Skeletal muscle tissue (tissue), 4 donors: ENCODE results near the gene SNAPC3. TPM values are rescaled to one million over a fixed set of nuclear protein-coding genes. Genes with fewer than 3 reads are reported as not detected.

ENCODE experiments used
- H3K27ac ChIP-seq: one replicate; pipeline ENCODE4 v1.7.0; 2013; ENCODE audit warnings: mild to moderate bottlenecking, low read depth, low read length, inconsistent platforms
- H3K27me3 ChIP-seq, 3 donors: one replicate each; pipeline ENCODE4 v1.7.0; 2013; ENCODE audit warnings: low read length in 3 of 3; ENCODE audit not compliant: control insufficient read depth in 3 of 3, insufficient read depth in 3 of 3
- H3K36me3 ChIP-seq, 3 donors: one replicate each; pipeline ENCODE4 v1.7.0; 2013; ENCODE audit warnings: low read length in 3 of 3; ENCODE audit not compliant: control insufficient read depth in 3 of 3, insufficient read depth in 3 of 3
- H3K4me1 ChIP-seq, 3 donors: one replicate each; pipeline ENCODE4 v1.7.0; 2013; ENCODE audit warnings: low read length in 3 of 3, mild to moderate bottlenecking in 3 of 3; ENCODE audit not compliant: control insufficient read depth in 3 of 3, insufficient read depth in 3 of 3
- H3K4me3 ChIP-seq, 3 donors: one replicate each; pipeline ENCODE4 v1.7.0; 2013; ENCODE audit warnings: low read length in 3 of 3
- H3K9ac ChIP-seq, 3 donors: one replicate each; pipeline ENCODE4 v1.7.0; 2013; ENCODE audit warnings: low read length in 3 of 3, mild to moderate bottlenecking in 3 of 3, moderate library complexity in 2 of 3, low read depth in 1 of 3
- H3K9me3 ChIP-seq, 3 donors: one replicate each; pipeline ENCODE4 v1.7.0; 2013; ENCODE audit warnings: low read length in 3 of 3; ENCODE audit not compliant: control insufficient read depth in 3 of 3
- total RNA-seq: library from RNA; depleted of rRNA; stranded (reverse); fragments of >200 nt; gene quantifications from one replicate; pipeline ENCODE4 v1.2.3, GENCODE V29; 2014
- donor health status: Osteomylitis.

The SNAPC3 gene
- total RNA-seq, 1 donor from 2014 or later = 27.1 TPM

DNA sequence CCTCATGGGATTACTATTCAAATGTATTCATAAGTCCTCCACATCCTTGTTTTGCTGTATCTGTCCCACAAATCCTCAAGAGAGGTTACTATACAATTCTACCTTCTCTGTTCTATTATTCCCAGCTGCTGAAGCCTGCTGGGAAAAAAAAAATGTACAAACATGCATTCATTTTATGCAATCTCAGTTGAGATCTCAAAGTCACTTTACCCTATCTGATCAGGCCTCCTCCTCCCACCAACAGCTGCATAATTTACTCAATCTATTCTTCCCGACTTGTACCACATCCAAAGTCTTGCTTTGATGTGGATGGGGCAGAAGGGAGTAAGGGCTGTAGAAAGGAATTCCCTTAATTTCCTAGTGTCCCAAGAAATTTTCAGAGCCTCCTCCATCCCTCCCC, 59.5 kb downstream of the SNAPC3 start:
- Histone ChIP-seq H3K36me3 (peaks cover 0 to 2% (median 0%) of the 10 kb centered on the region in 3 donors), H3K27ac (no peak overlapping the region), H3K9ac (no peak overlapping the region), H3K4me1 (no peaks in the 10 kb centered on the region), H3K9me3 (no peaks in the 10 kb centered on the region), H3K27me3 (no peaks in the 10 kb centered on the region), H3K4me3 (no peak overlapping the region)

DNA sequence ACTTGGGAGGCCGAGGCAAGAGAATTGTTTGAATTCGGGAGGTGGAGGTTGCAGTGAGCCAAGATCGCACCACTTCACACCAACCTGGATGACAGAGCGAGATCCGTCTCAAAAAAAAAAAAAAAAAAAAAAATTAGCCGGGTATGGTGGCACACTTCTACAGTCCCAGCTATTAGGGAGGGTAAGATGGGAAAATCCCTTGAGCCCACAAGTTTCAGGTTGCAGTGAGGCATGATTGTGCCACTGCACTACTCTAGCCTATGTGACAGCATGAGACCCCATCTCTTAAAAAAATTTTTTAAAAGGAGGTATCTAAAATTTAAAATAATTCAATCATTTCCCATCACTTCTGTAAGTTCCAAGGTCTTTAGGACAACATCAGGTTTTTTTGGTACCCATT, 62.1 kb downstream of the SNAPC3 start:
- no peaks in the 10 kb centered on the region for H3K9me3 ChIP-seq
- H3K27ac ChIP-seq = no peak overlapping the region
- no peak overlapping the region for H3K4me3 ChIP-seq
- no peaks in the 10 kb centered on the region for H3K4me1 ChIP-seq
- peaks cover 0 to 2% (median 0%) of the 10 kb centered on the region in 3 donors for H3K36me3 ChIP-seq
- no peaks in the 10 kb centered on the region for H3K27me3 ChIP-seq
- H3K9ac ChIP-seq = no peak overlapping the region

DNA sequence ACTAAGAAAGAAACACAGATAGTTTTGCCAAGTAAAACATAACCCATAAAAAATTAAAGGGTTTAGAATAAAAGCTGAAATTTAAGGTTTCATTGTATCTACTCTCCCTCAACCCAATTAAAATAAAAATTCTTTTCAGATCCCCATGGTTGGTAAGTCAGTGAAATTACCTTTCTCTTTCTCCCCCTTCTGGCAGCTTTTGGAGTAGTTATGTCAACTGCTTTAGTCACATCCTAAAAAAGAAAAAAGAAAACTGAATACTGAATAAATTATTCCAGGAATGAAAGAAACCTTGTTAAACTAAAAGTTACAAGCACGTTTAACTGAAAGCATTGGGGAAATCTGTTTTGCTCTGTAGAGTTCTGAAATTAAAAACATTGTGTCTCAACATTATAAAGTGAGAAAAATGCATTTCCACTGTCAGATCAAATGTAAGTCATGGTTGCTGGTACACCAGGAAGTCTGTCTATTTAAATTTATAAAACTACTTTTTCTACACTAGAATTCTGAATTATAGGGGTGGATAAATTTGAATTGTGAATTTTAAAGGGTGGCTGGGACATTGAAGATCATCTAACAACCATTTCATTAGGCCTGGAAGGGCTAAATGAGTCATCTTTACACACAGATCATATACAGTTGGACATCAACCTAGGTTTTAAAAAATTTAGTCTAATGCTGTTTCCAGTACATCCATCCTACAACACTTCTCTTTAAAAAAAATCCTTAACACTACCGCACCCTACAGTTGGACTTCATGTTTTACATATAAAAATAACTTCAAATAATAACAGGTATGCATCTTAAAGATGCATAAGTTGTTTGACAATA, 63.4 kb downstream of the SNAPC3 start:
- Histone ChIP-seq H3K9ac (no peak overlapping the region), H3K36me3 (peaks cover 0 to 2% (median 0%) of the 10 kb centered on the region in 3 donors), H3K4me3 (no peak overlapping the region), H3K4me1 (no peaks in the 10 kb centered on the region), H3K27me3 (no peaks in the 10 kb centered on the region), H3K9me3 (no peaks in the 10 kb centered on the region), H3K27ac (no peak overlapping the region)

DNA sequence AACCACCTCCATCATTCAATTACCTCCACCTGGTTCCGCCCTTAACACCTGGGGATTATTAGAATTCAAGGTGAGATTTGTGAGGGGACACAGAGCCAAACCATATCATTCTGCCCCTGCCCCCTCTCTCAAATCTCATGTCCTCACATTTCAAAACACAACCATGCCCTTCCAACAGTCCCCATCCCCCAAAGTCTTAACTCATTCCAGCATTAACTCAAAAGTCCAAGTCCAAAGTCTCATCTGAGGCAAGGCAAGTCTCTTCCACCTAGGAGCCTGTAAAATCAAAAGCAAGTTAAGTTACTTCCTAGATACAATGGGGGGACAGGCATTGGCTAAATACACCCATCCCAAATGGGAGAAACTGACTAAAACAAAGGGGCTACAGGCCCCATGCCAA, 69.3 kb downstream of the SNAPC3 start:
- H3K27ac ChIP-seq = no peak overlapping the region
- H3K36me3 ChIP-seq = peaks cover 0 to 4% (median 2%) of the 10 kb centered on the region in 3 donors
- no peaks in the 10 kb centered on the region for H3K4me1 ChIP-seq
- H3K9me3 ChIP-seq = no peaks in the 10 kb centered on the region
- no peak overlapping the region for H3K9ac ChIP-seq
- no peak overlapping the region for H3K4me3 ChIP-seq
- H3K27me3 ChIP-seq = no peaks in the 10 kb centered on the region

DNA sequence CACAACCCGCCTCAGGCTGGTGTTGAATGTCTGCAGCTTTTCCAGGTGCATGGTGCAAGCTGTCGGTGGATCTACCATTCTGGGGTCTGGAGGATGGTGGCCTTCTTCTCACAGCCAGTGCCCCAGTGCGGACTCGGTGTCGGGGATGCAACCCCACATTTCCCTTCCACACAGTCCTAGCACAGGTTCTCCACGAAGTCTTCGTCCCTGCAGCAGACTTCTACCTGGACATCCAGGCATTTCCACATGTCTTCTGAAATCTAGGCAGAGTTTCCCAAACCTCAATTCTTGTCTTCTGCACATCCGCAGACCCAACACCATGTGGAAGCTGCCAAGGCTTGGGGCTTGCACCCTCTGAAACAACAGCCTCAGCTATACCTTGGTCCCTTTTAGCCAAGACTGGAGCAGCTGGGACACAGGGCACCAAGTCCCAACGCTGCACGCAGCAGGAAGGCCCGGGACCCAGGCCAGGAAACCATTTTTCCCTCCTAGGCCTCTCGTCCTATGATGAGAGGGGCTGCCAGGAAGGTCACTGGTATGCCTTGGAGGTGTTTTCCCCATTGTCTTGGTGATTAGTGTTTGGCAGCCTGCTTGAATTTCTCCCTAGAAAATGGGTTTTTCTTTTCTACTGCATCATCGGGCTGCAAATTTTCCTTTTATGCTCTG, 69.9 kb downstream of the SNAPC3 start:
- Histone ChIP-seq H3K27ac (no peak overlapping the region), H3K36me3 (peaks cover 0 to 4% (median 2%) of the 10 kb centered on the region in 3 donors), H3K9ac (no peak overlapping the region), H3K4me3 (no peak overlapping the region), H3K27me3 (no peaks in the 10 kb centered on the region), H3K4me1 (no peaks in the 10 kb centered on the region), H3K9me3 (no peaks in the 10 kb centered on the region)

DNA sequence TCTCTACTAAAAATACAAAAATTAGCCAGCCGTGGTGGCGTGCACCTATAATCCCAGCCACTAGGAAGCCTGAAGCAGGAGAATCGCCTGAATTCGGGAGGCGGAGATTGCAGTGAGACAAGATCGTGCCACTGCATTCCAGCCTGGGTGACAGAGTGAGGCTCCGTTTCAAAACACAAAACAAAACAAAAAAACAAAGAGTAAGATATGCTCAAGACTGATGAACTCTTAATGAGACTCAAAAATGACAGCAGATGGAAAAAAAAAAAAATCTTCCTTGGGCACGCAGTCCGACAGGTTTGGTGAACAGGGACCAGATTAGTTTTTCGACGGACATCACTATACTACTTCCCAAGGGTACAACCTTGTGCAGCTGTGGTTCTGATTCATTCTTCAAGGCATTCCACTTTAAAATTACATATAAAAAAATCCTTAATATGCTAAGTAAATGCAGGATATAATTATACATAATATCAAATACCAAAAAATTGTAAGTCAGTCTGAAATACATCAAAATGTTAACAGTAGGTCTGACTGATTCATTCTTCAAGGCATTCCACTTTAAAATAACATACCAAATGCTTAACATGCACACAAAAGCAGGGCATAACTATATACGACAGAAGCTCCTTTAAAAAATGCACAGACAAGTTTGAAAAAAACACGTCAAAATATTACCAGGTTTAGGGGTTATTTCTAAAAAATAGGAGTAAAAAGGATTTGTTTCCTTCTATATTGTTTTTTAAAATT, 75.7 kb downstream of the SNAPC3 start:
- no peaks in the 10 kb centered on the region for H3K9me3 ChIP-seq
- no peaks in the 10 kb centered on the region for H3K27me3 ChIP-seq
- H3K4me1 ChIP-seq = no peaks in the 10 kb centered on the region
- H3K27ac ChIP-seq = no peak overlapping the region
- H3K4me3 ChIP-seq = no peak overlapping the region
- H3K36me3 ChIP-seq = peaks cover 0 to 11% (median 3%) of the 10 kb centered on the region in 3 donors
- H3K9ac ChIP-seq = no peak overlapping the region

DNA sequence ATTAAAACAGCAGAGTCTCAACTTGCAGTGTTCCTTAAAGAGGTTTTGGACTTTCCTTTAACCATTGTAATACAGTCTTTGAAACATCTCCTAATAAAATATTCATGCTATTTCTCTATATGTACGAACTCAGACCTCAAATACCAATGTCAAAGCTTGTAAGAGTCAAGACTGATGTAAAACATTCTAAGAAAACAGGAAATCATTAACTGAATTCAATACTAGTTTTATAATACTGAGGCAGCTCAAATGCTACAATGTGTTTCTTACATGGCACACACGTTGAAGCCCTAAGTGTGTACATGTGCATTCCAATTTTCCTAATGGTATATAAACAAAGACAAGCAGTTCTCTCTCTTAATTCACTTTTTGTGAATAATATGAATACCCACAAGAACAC, 76.5 kb downstream of the SNAPC3 start:
- Histone ChIP-seq H3K36me3 (peaks cover 0 to 11% (median 3%) of the 10 kb centered on the region in 3 donors), H3K27me3 (no peaks in the 10 kb centered on the region), H3K9me3 (no peaks in the 10 kb centered on the region), H3K27ac (no peak overlapping the region), H3K4me1 (no peaks in the 10 kb centered on the region), H3K4me3 (no peak overlapping the region), H3K9ac (no peak overlapping the region)

DNA sequence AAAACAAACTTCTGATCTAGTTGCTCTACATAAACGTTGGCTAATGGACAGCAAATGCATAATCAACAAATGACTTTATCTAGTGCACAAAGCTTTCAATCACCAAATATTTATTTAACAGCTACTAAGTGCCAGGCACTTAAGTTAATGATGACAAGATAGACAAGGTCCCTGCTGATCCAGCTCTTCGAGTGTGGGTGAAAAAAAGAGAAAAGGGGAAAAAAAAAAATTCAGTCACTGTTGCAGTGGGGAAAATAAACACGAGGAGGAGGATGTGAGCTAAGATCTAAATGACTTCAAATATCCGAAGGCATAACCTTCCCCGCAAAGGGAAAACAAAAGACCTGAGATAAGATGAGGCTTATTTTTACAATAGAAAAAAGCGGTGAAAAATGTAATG, 78.5 kb downstream of the SNAPC3 start:
- Histone ChIP-seq H3K9me3 (no peaks in the 10 kb centered on the region), H3K27ac (no peak overlapping the region), H3K36me3 (peaks cover 7 to 21% (median 13%) of the 10 kb centered on the region in 3 donors), H3K4me1 (no peaks in the 10 kb centered on the region), H3K9ac (no peak overlapping the region), H3K27me3 (no peaks in the 10 kb centered on the region), H3K4me3 (no peak overlapping the region)

DNA sequence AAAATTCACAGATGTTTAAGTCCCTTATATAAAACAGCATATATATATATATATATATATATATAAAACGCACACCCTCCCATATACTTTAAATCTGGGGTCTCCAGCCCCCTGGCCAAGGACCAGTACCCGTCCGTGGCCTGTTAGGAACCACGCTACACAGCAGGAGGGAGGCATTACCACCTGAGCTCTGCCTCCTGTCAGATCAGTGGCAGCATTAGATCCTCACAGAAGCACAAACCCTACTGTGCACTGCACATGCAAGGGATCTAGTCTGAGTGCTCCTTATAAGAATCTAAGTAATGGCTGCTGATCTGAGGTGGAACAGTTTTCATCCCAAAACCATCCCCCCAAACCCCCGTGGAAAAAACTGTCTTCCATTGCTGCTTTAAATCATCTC, 79.1 kb downstream of the SNAPC3 start:
- Histone ChIP-seq H3K27me3 (no peaks in the 10 kb centered on the region), H3K36me3 (peaks cover 8 to 23% (median 14%) of the 10 kb centered on the region in 3 donors)

DNA sequence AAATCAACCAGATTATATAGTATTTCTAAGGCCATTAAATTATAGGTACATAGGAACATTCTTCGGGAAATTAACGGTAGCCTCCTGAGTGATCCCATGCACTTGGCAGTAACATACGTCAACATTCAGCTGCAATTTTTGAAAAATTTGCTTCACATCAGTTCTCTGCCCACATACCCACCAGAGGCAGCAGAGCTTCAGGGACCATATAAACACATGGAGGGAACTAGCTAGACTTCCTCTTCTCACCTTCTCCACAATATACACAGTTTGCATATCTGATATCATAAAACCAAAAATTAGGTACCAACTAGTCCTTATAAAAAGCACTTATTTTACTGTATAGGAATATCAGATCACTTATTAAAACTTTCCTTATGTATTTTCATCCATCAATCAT, 83.2 kb downstream of the SNAPC3 start:
- Histone ChIP-seq H3K27me3 (no peaks in the 10 kb centered on the region), H3K9me3 (no peaks in the 10 kb centered on the region), H3K4me3 (no peak overlapping the region), H3K9ac (no peak overlapping the region), H3K4me1 (peaks cover 2 to 7% (median 3%) of the 10 kb centered on the region in 3 donors), H3K36me3 (peaks cover 12 to 22% (median 21%) of the 10 kb centered on the region in 3 donors), H3K27ac (no peak overlapping the region)

More for the DNA sequence above, 79.1 kb downstream of the SNAPC3 start:
- no peaks in the 10 kb centered on the region for H3K9me3 ChIP-seq
- H3K4me3 ChIP-seq = no peak overlapping the region
- no peak overlapping the region for H3K9ac ChIP-seq
- no peaks in the 10 kb centered on the region for H3K4me1 ChIP-seq
- H3K27ac ChIP-seq = no peak overlapping the region
